CD8-positive, alpha-beta memory T cell (primary cell): Measurements from ENCODE around the gene C1orf198. TPM values are rescaled to one million over a fixed set of nuclear protein-coding genes. Genes with fewer than 3 reads are reported as not detected.
"Not testable (repeated sequence)": the region's sequence is repeated elsewhere in the genome, so short reads cannot be mapped to it uniquely, and the experiment has no call there.

Source experiments
- CTCF ChIA-PET: fragments of 350-600 bp; sonication (Branson Sonifier 250); formaldehyde crosslinking; loops from one replicate; lab custom pipeline; 2021; ENCODE audit warnings: antibody characterized with exemption; lab: Charles Lee
- POLR2A ChIA-PET: fragments of 350-600 bp; sonication (Branson Sonifier 250); formaldehyde crosslinking; loops from one replicate; lab custom pipeline; 2021; ENCODE audit warnings: antibody characterized with exemption; lab: Charles Lee
- DNase-seq, 5 donors: peaks; one replicate each; pipeline versions ENCODE4 v3.0.0 to v3.0.0-alpha.2; 2020 to 2022; ENCODE audit warnings: mixed read lengths in 1 of 5
- H3K27ac ChIP-seq: one replicate; pipeline ENCODE4 v1.7.0; 2013; ENCODE audit warnings: low read depth, mild to moderate bottlenecking, low read length, moderate library complexity
- H3K27me3 ChIP-seq: 2 replicates; pipeline ENCODE4 v1.7.0; 2013; ENCODE audit warnings: low read length, mild to moderate bottlenecking; ENCODE audit not compliant: insufficient read depth, poor library complexity, severe bottlenecking
- H3K36me3 ChIP-seq: 2 replicates; pipeline ENCODE4 v1.7.0; 2013; ENCODE audit warnings: mild to moderate bottlenecking, low read length, moderate library complexity; ENCODE audit not compliant: insufficient read depth
- H3K4me1 ChIP-seq: 2 replicates; pipeline ENCODE4 v1.7.0; 2013; ENCODE audit warnings: mild to moderate bottlenecking, low read length, moderate library complexity; ENCODE audit not compliant: insufficient read depth
- H3K4me3 ChIP-seq: 2 replicates; pipeline ENCODE4 v1.7.0; 2013; ENCODE audit warnings: mild to moderate bottlenecking, low read length
- H3K9me3 ChIP-seq: 2 replicates; pipeline ENCODE4 v1.7.0; 2013; ENCODE audit warnings: mild to moderate bottlenecking, low read length
- H3K27ac Mint-ChIP-seq, 8 donors: one replicate each; pipeline ENCODE4 v1.8.0; 2020 to 2021; ENCODE audit warnings: mixed read lengths in 8 of 8, mild to moderate bottlenecking in 6 of 8, inconsistent platforms in 3 of 8, moderate library complexity in 3 of 8
- H3K27me3 Mint-ChIP-seq, 2 donors: one replicate each; pipeline ENCODE4 v1.8.0; 2020 to 2021; ENCODE audit warnings: mixed read lengths in 2 of 2, mild to moderate bottlenecking in 1 of 2, moderate library complexity in 1 of 2
- H3K36me3 Mint-ChIP-seq, 3 donors: one replicate each; pipeline ENCODE4 v1.8.0; 2020 to 2021; ENCODE audit warnings: mixed read lengths in 3 of 3, inconsistent platforms in 1 of 3, mild to moderate bottlenecking in 1 of 3
- H3K4me1 Mint-ChIP-seq, 3 donors: one replicate each; pipeline ENCODE4 v1.8.0; 2020 to 2021; ENCODE audit warnings: mixed read lengths in 3 of 3, inconsistent platforms in 1 of 3, mild to moderate bottlenecking in 1 of 3
- H3K4me3 Mint-ChIP-seq, 7 donors: one replicate each; pipeline ENCODE4 v1.8.0; 2020 to 2021; ENCODE audit warnings: mixed read lengths in 7 of 7, mild to moderate bottlenecking in 6 of 7, moderate library complexity in 4 of 7, inconsistent platforms in 2 of 7
- H3K9me3 Mint-ChIP-seq, 5 donors: one replicate each; pipeline ENCODE4 v1.8.0; 2020 to 2022; ENCODE audit warnings: mixed read lengths in 5 of 5, mild to moderate bottlenecking in 3 of 5, moderate library complexity in 2 of 5, inconsistent platforms in 1 of 5
- polyA plus RNA-seq: library from polyadenylated mRNA; unstranded; fragments of 300-500 nt; fragmentation: Illumina TruSeq; gene quantifications from one replicate; pipeline ENCODE4 v1.2.3, GENCODE V29; 2021
- total RNA-seq, 2 experiments: library from RNA; stranded (reverse); gene quantifications; one replicate each; pipeline ENCODE4 v1.2.3, GENCODE V29; 2021

Gene C1orf198
- total and polyA plus RNA-seq, 3 experiments from 2014 or later, result 5.7 to 7.2 (median 5.9) TPM

- POLR2A ChIA-PET, result no interaction called here
- Histone ChIP-seq H3K27ac (no peak overlapping the region), H3K27me3 (no peaks in the 10 kb centered on the region), H3K4me3 (no peak overlapping the region), H3K36me3 (no peaks in the 10 kb centered on the region), H3K4me1 (no peaks in the 10 kb centered on the region), H3K9me3 (no peaks in the 10 kb centered on the region)
- Mint-ChIP-seq H3K36me3 (peaks cover 0 to 6% (median 4%) of the 10 kb centered on the region in 3 donors), H3K27me3 (no peaks in the 10 kb centered on the region), H3K4me1 (no peaks in the 10 kb centered on the region), H3K4me3 (no peak overlapping the region), H3K27ac (no peak overlapping the region), H3K9me3 (no peaks in the 10 kb centered on the region)
- DNase-seq, result no peak
- CTCF ChIA-PET, result no interaction called here
Measured at GRCh38 chr1:230849451-230850224, 18.7 kb downstream of the C1orf198 start.

DNA sequence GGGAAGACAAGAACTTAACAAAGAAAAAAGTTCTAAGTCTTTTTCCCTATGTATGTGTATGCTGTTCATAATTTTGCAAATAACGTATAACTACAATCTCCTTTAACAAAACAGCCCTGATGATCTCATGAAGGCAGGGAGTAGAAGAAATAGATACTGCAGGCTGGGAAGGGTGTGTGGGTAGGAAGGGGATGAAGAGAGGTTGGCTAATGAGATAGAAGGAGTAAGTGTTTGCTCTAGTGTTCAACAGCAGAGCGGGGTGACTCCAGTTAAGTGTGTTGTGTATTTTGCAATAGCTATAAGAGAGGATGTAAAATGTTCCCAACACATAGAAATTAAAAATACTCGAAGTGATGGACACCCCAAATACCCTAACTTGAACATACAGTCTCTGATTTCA lies 20.1 kb downstream of the C1orf198 start:
- no peak overlapping the region for H3K4me3 Mint-ChIP-seq
- H3K9me3 Mint-ChIP-seq, result no peaks in the 10 kb centered on the region
- POLR2A ChIA-PET, result no interaction called here
- Histone ChIP-seq H3K27ac (no peak overlapping the region), H3K4me1 (no peaks in the 10 kb centered on the region), H3K36me3 (no peaks in the 10 kb centered on the region), H3K4me3 (no peak overlapping the region), H3K9me3 (no peaks in the 10 kb centered on the region), H3K27me3 (no peaks in the 10 kb centered on the region)
- no peak for DNase-seq
- no peak overlapping the region for H3K27ac Mint-ChIP-seq
- CTCF ChIA-PET, result no interaction called here
- peaks cover 2 to 12% (median 5%) of the 10 kb centered on the region in 3 donors for H3K36me3 Mint-ChIP-seq
- no peaks in the 10 kb centered on the region for H3K27me3 Mint-ChIP-seq
- H3K4me1 Mint-ChIP-seq, result no peaks in the 10 kb centered on the region

DNA sequence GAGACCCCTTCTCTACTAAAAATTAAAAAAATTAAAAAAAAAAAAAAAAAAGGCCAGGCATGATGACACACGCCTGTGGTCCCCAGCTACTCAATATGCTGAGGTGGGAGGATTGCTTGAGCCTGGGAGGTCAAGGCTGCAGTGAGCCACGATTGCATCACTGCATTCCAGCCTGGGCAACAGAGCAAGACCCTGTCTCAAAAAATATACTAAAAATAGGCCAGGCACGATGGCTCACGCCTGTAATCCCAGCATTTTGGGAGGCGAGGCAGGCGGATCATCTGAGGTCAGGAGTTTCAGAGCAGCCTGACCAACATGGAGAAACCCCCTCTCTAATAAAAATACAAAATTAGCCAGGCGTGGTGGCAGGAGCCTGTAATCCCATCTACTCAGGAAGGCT lies 23.1 kb downstream of the C1orf198 start:
- H3K9me3 Mint-ChIP-seq, H3K27me3 Mint-ChIP-seq, CTCF ChIA-PET: not testable (repeated sequence)

DNA sequence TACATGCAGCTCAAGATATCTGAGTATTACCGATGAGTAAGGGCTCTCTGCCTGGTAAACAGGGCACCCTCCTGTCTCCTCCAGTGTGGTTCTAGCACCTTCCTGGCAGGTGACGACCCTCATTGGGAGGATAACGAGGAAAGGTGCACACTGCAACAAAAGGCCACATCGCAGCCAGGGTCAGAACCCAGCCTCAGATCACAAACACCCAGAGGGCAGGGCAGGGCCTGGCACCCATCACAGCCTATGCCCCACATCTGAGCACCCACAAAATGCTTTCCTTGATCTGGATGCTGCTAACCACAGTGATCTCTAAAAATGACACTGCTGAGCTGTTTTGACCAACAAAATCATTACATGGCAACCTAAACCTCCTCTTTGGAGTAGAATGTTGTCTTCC lies 23.8 kb downstream of the C1orf198 start:
- H3K36me3 ChIP-seq, result no peaks in the 10 kb centered on the region
- Mint-ChIP-seq H3K36me3 (peaks cover 4 to 21% (median 10%) of the 10 kb centered on the region in 3 donors), H3K27me3 (no peaks in the 10 kb centered on the region), H3K4me3 (no peak overlapping the region), H3K27ac (peak overlapping the region in 1 of 8 donors; percentile 8), H3K9me3 (no peaks in the 10 kb centered on the region), H3K4me1 (no peaks in the 10 kb centered on the region)
- no peak overlapping the region for H3K27ac ChIP-seq
- no peak overlapping the region for H3K4me3 ChIP-seq
- H3K9me3 ChIP-seq, result no peaks in the 10 kb centered on the region
- ChIA-PET POLR2A (no interaction called here), CTCF (no interaction called here)
- no peaks in the 10 kb centered on the region for H3K4me1 ChIP-seq
- H3K27me3 ChIP-seq, result no peaks in the 10 kb centered on the region
- DNase-seq, result no peak

More for the DNA sequence above, 23.1 kb downstream of the C1orf198 start:
- H3K4me1 ChIP-seq, H3K4me1 Mint-ChIP-seq, H3K27ac Mint-ChIP-seq, POLR2A ChIA-PET, H3K4me3 ChIP-seq, H3K36me3 ChIP-seq, H3K4me3 Mint-ChIP-seq, H3K9me3 ChIP-seq, H3K27ac ChIP-seq, H3K27me3 ChIP-seq, DNase-seq: not testable (repeated sequence)
- peaks cover 4 to 19% (median 10%) of the 10 kb centered on the region in 3 donors for H3K36me3 Mint-ChIP-seq

GRCh38 chr1:230843503-230844309 lies 24.6 kb downstream of the C1orf198 start:
- H3K4me3 Mint-ChIP-seq, result no peak overlapping the region
- H3K9me3 Mint-ChIP-seq, result no peaks in the 10 kb centered on the region
- Histone ChIP-seq H3K4me1 (no peaks in the 10 kb centered on the region), H3K36me3 (no peaks in the 10 kb centered on the region), H3K4me3 (no peak overlapping the region), H3K27me3 (no peaks in the 10 kb centered on the region), H3K27ac (no peak overlapping the region), H3K9me3 (no peaks in the 10 kb centered on the region)
- peaks cover 7 to 24% (median 15%) of the 10 kb centered on the region in 3 donors for H3K36me3 Mint-ChIP-seq
- ChIA-PET POLR2A (no interaction called here), CTCF (no interaction called here)
- H3K27ac Mint-ChIP-seq, result no peak overlapping the region
- H3K4me1 Mint-ChIP-seq, result no peaks in the 10 kb centered on the region
- H3K27me3 Mint-ChIP-seq, result no peaks in the 10 kb centered on the region
- DNase-seq, result no peak

GRCh38 chr1:230842801-230843200 lies 25.5 kb downstream of the C1orf198 start:
- Histone ChIP-seq H3K36me3 (no peaks in the 10 kb centered on the region), H3K9me3 (no peaks in the 10 kb centered on the region), H3K4me3 (no peak overlapping the region), H3K27ac (no peak overlapping the region), H3K27me3 (no peaks in the 10 kb centered on the region), H3K4me1 (no peaks in the 10 kb centered on the region)
- ChIA-PET POLR2A (no interaction called here), CTCF (no interaction called here)
- H3K4me3 Mint-ChIP-seq, result no peak overlapping the region
- H3K27ac Mint-ChIP-seq, result no peak overlapping the region
- no peaks in the 10 kb centered on the region for H3K9me3 Mint-ChIP-seq
- H3K27me3 Mint-ChIP-seq, result no peaks in the 10 kb centered on the region
- peaks cover 11 to 29% (median 15%) of the 10 kb centered on the region in 3 donors for H3K36me3 Mint-ChIP-seq
- no peak for DNase-seq
- H3K4me1 Mint-ChIP-seq, result no peaks in the 10 kb centered on the region

DNA sequence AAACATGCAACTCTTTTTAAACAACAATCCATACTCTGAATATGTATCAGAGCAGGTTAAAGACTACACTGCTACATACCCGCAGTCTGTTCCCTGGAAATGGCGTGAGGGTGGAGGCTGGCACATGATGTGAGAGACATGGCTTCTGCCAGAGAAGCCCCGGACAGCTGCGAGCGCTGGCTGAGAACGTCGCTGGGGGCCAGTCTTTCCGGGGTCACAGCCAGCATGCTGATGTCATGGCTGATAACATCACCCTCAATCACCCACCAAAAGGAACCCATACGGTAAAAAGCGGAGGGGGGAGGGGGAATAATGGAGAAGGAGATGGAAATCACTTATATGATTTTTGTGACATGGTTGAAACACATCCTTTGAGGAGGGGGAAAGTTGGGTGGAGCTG lies 29.1 kb downstream of the C1orf198 start:
- Mint-ChIP-seq H3K36me3 (peaks cover 11 to 26% (median 19%) of the 10 kb centered on the region in 3 donors), H3K4me1 (no peaks in the 10 kb centered on the region)
- POLR2A ChIA-PET, result no interaction called here

GRCh38 chr1:230836793-230837192 lies 31.5 kb downstream of the C1orf198 start:
- ChIA-PET POLR2A (no interaction called here), CTCF (no interaction called here)
- Mint-ChIP-seq H3K27me3 (peaks cover 4 to 19% of the 10 kb centered on the region in 2 donors), H3K27ac (no peak overlapping the region), H3K36me3 (peaks cover 7 to 19% (median 12%) of the 10 kb centered on the region in 3 donors), H3K4me3 (no peak overlapping the region), H3K4me1 (no peaks in the 10 kb centered on the region), H3K9me3 (peaks cover 0 to 5% (median 1%) of the 10 kb centered on the region in 5 donors)
- no peaks in the 10 kb centered on the region for H3K4me1 ChIP-seq
- no peaks in the 10 kb centered on the region for H3K36me3 ChIP-seq
- DNase-seq, result no peak
- H3K4me3 ChIP-seq, result no peak overlapping the region
- H3K27ac ChIP-seq, result no peak overlapping the region
- H3K9me3 ChIP-seq, result no peaks in the 10 kb centered on the region
- H3K27me3 ChIP-seq, result no peaks in the 10 kb centered on the region

More for the DNA sequence above, 29.1 kb downstream of the C1orf198 start:
- DNase-seq, result no peak
- H3K27me3 ChIP-seq, result no peaks in the 10 kb centered on the region
- no peak overlapping the region for H3K4me3 ChIP-seq
- H3K9me3 Mint-ChIP-seq, result no peaks in the 10 kb centered on the region
- H3K4me3 Mint-ChIP-seq, result no peak overlapping the region
- H3K9me3 ChIP-seq, result no peaks in the 10 kb centered on the region
- H3K36me3 ChIP-seq, result no peaks in the 10 kb centered on the region
- H3K27ac ChIP-seq, result no peak overlapping the region
- peaks cover 0 to 8% of the 10 kb centered on the region in 2 donors for H3K27me3 Mint-ChIP-seq
- H3K4me1 ChIP-seq, result no peaks in the 10 kb centered on the region
- CTCF ChIA-PET, result no interaction called here
- H3K27ac Mint-ChIP-seq, result peak overlapping the region in 1 of 8 donors; percentile 19
